HUES6 (cell line): ENCODE data around the gene COL26A1.
"Not testable (repeated sequence)": the region's sequence is repeated elsewhere in the genome, so short reads cannot be mapped to it uniquely, and the experiment has no call there.

Experiments
- H3K27ac ChIP-seq: 2 replicates; pipeline ENCODE4 v1.7.0; 2013; ENCODE audit warnings: low read depth, mild to moderate bottlenecking, low read length, inconsistent platforms
- H3K27me3 ChIP-seq: 2 replicates; pipeline ENCODE4 v1.6.1; 2013; ENCODE audit warnings: low read length; ENCODE audit not compliant: control insufficient read depth, insufficient read depth
- H3K36me3 ChIP-seq: 2 replicates; pipeline ENCODE4 v1.6.1; 2013; ENCODE audit warnings: low read length; ENCODE audit not compliant: control insufficient read depth, insufficient read depth
- H3K4me1 ChIP-seq: 2 replicates; pipeline ENCODE4 v1.6.1; 2013; ENCODE audit warnings: low read length; ENCODE audit not compliant: control insufficient read depth, insufficient read depth
- H3K4me3 ChIP-seq: 2 replicates; pipeline ENCODE4 v1.5.1; 2013; ENCODE audit warnings: low read depth, low read length
- H3K9ac ChIP-seq: one replicate; pipeline ENCODE4 v1.6.1; 2013; ENCODE audit warnings: mild to moderate bottlenecking, low read length
- H3K9me3 ChIP-seq: 2 replicates; pipeline ENCODE4 v1.6.1; 2013; ENCODE audit warnings: low read depth, low read length; ENCODE audit not compliant: control insufficient read depth, insufficient read depth

COL26A1 gene

GRCh38 chr7:101347477-101347876 is 15.2 kb upstream of the COL26A1 start:
- H3K27ac ChIP-seq, result no peak overlapping the region
- no peaks in the 10 kb centered on the region for H3K4me1 ChIP-seq
- H3K4me3 ChIP-seq, result no peak overlapping the region
- H3K36me3 ChIP-seq, result no peaks in the 10 kb centered on the region
- no peaks in the 10 kb centered on the region for H3K27me3 ChIP-seq
- H3K9me3 ChIP-seq, result no peaks in the 10 kb centered on the region
- H3K9ac ChIP-seq, result no peak overlapping the region

- H3K9ac ChIP-seq, H3K36me3 ChIP-seq, H3K4me3 ChIP-seq, H3K27ac ChIP-seq, H3K9me3 ChIP-seq, H3K27me3 ChIP-seq, H3K4me1 ChIP-seq: not testable (repeated sequence)
These were observed 14.1 kb upstream of the COL26A1 start for GRCh38 chr7:101348456-101349067.

GRCh38 chr7:101349300-101349699 is 13.4 kb upstream of the COL26A1 start:
- H3K27me3 ChIP-seq, H3K36me3 ChIP-seq, H3K9ac ChIP-seq, H3K9me3 ChIP-seq, H3K27ac ChIP-seq, H3K4me1 ChIP-seq: not testable (repeated sequence)
- peak overlapping the region; percentile 3; the same call in 1 of the 2 replicates for H3K4me3 ChIP-seq

- Histone ChIP-seq H3K27me3 (no peaks in the 10 kb centered on the region), H3K4me1 (no peaks in the 10 kb centered on the region), H3K9me3 (no peaks in the 10 kb centered on the region), H3K9ac (no peak overlapping the region), H3K4me3 (no peak overlapping the region), H3K36me3 (no peaks in the 10 kb centered on the region), H3K27ac (no peak overlapping the region)
These were observed 9.8 kb upstream of the COL26A1 start for GRCh38 chr7:101352920-101353308.

- Histone ChIP-seq H3K9me3 (0 out of 2 replicates have a peak, but pooled peaks cover 2% of the 10 kb centered on the region), H3K36me3 (no peaks in the 10 kb centered on the region), H3K4me1 (no peaks in the 10 kb centered on the region), H3K9ac (no peak overlapping the region), H3K27ac (no peak overlapping the region), H3K4me3 (no peak overlapping the region), H3K27me3 (peaks cover 6% of the 10 kb centered on the region)
These were observed 5.2 kb upstream of the COL26A1 start for GRCh38 chr7:101357433-101357832.

GRCh38 chr7:101363196-101363733 is 590 bp downstream of the COL26A1 start:
- peak overlapping the region; percentile 98 for H3K4me3 ChIP-seq
- H3K9me3 ChIP-seq, result 0 out of 2 replicates have a peak, but pooled peaks cover 2% of the 10 kb centered on the region
- peak overlapping the region; percentile 96 for H3K9ac ChIP-seq
- peaks cover 4% of the 10 kb centered on the region; the same call in 1 of the 2 replicates for H3K4me1 ChIP-seq
- H3K27ac ChIP-seq, result peak overlapping the region; percentile 79; the same call in 1 of the 2 replicates
- no peaks in the 10 kb centered on the region for H3K36me3 ChIP-seq
- peaks cover 8% of the 10 kb centered on the region for H3K27me3 ChIP-seq

- Histone ChIP-seq H3K27me3 (peaks cover 8% of the 10 kb centered on the region), H3K4me3 (peak overlapping the region; percentile 98), H3K9me3 (0 out of 2 replicates have a peak, but pooled peaks cover 2% of the 10 kb centered on the region), H3K4me1 (peaks cover 6% of the 10 kb centered on the region), H3K9ac (peak overlapping the region; percentile 96), H3K27ac (peak overlapping the region; percentile 79; the same call in 1 of the 2 replicates), H3K36me3 (no peaks in the 10 kb centered on the region)
These were observed 1.2 kb downstream of the COL26A1 start for GRCh38 chr7:101363734-101364374.

GRCh38 chr7:101365956-101366355 is 3.3 kb downstream of the COL26A1 start:
- H3K4me1 ChIP-seq, result peaks cover 6% of the 10 kb centered on the region
- H3K27ac ChIP-seq, result no peak overlapping the region
- H3K9ac ChIP-seq, result no peak overlapping the region
- no peaks in the 10 kb centered on the region for H3K9me3 ChIP-seq
- peaks cover 8% of the 10 kb centered on the region for H3K27me3 ChIP-seq
- H3K36me3 ChIP-seq, result no peaks in the 10 kb centered on the region
- H3K4me3 ChIP-seq, result no peak overlapping the region

GRCh38 chr7:101367676-101368075 is 5.0 kb downstream of the COL26A1 start:
- Histone ChIP-seq H3K4me1 (peaks cover 6% of the 10 kb centered on the region), H3K9me3 (no peaks in the 10 kb centered on the region), H3K27me3 (no peaks in the 10 kb centered on the region; the same call in 1 of the 2 replicates), H3K4me3 (no peak overlapping the region), H3K36me3 (no peaks in the 10 kb centered on the region), H3K27ac (no peak overlapping the region), H3K9ac (no peak overlapping the region)

- no peak overlapping the region for H3K4me3 ChIP-seq
- no peaks in the 10 kb centered on the region for H3K9me3 ChIP-seq
- H3K36me3 ChIP-seq, result no peaks in the 10 kb centered on the region
- H3K9ac ChIP-seq, result no peak overlapping the region
- peaks cover 6% of the 10 kb centered on the region for H3K4me1 ChIP-seq
- no peak overlapping the region for H3K27ac ChIP-seq
- H3K27me3 ChIP-seq, result no peaks in the 10 kb centered on the region
These were observed 5.9 kb downstream of the COL26A1 start for GRCh38 chr7:101368422-101369165.

GRCh38 chr7:101370836-101371235 is 8.2 kb downstream of the COL26A1 start:
- Histone ChIP-seq H3K36me3 (no peaks in the 10 kb centered on the region), H3K4me3 (no peak overlapping the region), H3K27me3 (no peaks in the 10 kb centered on the region), H3K9me3 (no peaks in the 10 kb centered on the region), H3K9ac (no peak overlapping the region), H3K27ac (no peak overlapping the region), H3K4me1 (peaks cover 7% of the 10 kb centered on the region)
